Endothelial cell of umbilical vein (primary cell): ENCODE measurements around the gene LPIN1. TPM values are rescaled to one million over a fixed set of nuclear protein-coding genes. Genes with fewer than 3 reads are reported as not detected.
"Not testable (repeated sequence)": the region's sequence is repeated elsewhere in the genome, so short reads cannot be mapped to it uniquely, and the experiment has no call there.

Source experiments
- BruUV-seq: library from RNA; stranded (reverse); fragments of 400-500 nt; replicated peaks from 2 replicates; lab custom pipeline; 2021; lab: Mats Ljungman, UMichigan
- CTCF ChIA-PET: fragments of 300-600, 350-600 bp; sonication (Branson Sonifier 250); formaldehyde crosslinking; loops from one replicate; lab custom pipeline; 2021; ENCODE audit warnings: antibody characterized with exemption, inconsistent platforms; lab: Charles Lee
- POLR2A ChIA-PET: fragments of 300-600, 350-600 bp; sonication (Branson Sonifier 250); formaldehyde crosslinking; loops from one replicate; lab custom pipeline; 2021; ENCODE audit warnings: antibody characterized with exemption, inconsistent platforms; lab: Charles Lee
- DNase-seq: peaks from one replicate; pipeline ENCODE4 v3.0.0-alpha.2; 2011; ENCODE audit warnings: low read depth, low spot score
- FAIRE-seq: peaks from 2 replicates; lab custom pipeline; 2011; peaks lifted over from hg19 to GRCh38; lab: Jason Lieb, UNC
- H2AFZ ChIP-seq: 2 replicates; pipeline ENCODE4 v1.6.0; 2012; ENCODE audit warnings: low read depth, low read length, control low read depth, inconsistent platforms
- H3K27ac ChIP-seq: 2 replicates; pipeline ENCODE4 v1.5.1; 2011; ENCODE audit warnings: low read depth, mild to moderate bottlenecking, control low read depth, low read length, moderate library complexity; ENCODE audit not compliant: insufficient read depth
- H3K27me3 ChIP-seq, 2 experiments: 2 replicates each; pipeline versions ENCODE4 v1.6.0 to v1.6.1; 2011; ENCODE audit warnings: low read length in 2 of 2, mixed read lengths in 1 of 2; ENCODE audit not compliant: control insufficient read depth in 2 of 2, insufficient read depth in 2 of 2
- H3K36me3 ChIP-seq, 2 experiments: 2 replicates in 1 of 2; 3 replicates in 1 of 2; pipeline ENCODE4 v1.5.1; 2011; ENCODE audit warnings: low read length in 2 of 2, mild to moderate bottlenecking in 1 of 2, moderate library complexity in 1 of 2; ENCODE audit not compliant: control insufficient read depth in 2 of 2, insufficient read depth in 2 of 2; ENCODE audit errors: extremely low read depth in 1 of 2
- H3K4me1 ChIP-seq: 3 replicates; pipeline ENCODE4 v1.5.1; 2011; ENCODE audit warnings: mild to moderate bottlenecking, low read length; ENCODE audit not compliant: control insufficient read depth, insufficient read depth; ENCODE audit errors: extremely low read depth
- H3K4me2 ChIP-seq: 2 replicates; pipeline ENCODE4 v1.6.1; 2011; ENCODE audit warnings: low read length, control low read depth, mixed read lengths; ENCODE audit not compliant: insufficient read depth
- H3K4me3 ChIP-seq, 3 experiments: fragments of 200-600 bp in 1 of 3; sonication (generic), shearing (Covaris generic) in 1 of 3; replicated peaks in 1 of 3; 2 replicates each; pipeline ENCODE4 v1.5.1; 2011 to 2016; ENCODE audit warnings: control low read depth in 3 of 3, low read length in 3 of 3, mild to moderate bottlenecking in 2 of 3, inconsistent platforms in 1 of 3, low read depth in 1 of 3, moderate library complexity in 1 of 3; ENCODE audit not compliant: insufficient read depth in 1 of 3
- H3K79me2 ChIP-seq: 2 replicates; pipeline ENCODE4 v1.6.0; 2012; ENCODE audit warnings: low read length, inconsistent platforms; ENCODE audit not compliant: control insufficient read depth, insufficient read depth
- H3K9ac ChIP-seq: replicated peaks from 2 replicates; pipeline ENCODE3; 2011; ENCODE audit warnings: low read length, control low read depth; ENCODE audit not compliant: insufficient read depth; ENCODE audit errors: extremely low read depth
- H3K9me1 ChIP-seq: replicated peaks from 3 replicates; pipeline ENCODE4 v1.6.0; 2011; ENCODE audit warnings: mild to moderate bottlenecking, low read length; ENCODE audit not compliant: control insufficient read depth, insufficient read depth; ENCODE audit errors: extremely low read depth
- H3K9me3 ChIP-seq: replicated peaks from 2 replicates; pipeline ENCODE4 v1.5.1; 2012; ENCODE audit warnings: low read length, inconsistent platforms; ENCODE audit not compliant: control insufficient read depth, insufficient read depth
- H4K20me1 ChIP-seq: replicated peaks from 2 replicates; pipeline ENCODE3; 2011; ENCODE audit warnings: mild to moderate bottlenecking, low read length; ENCODE audit not compliant: control insufficient read depth, insufficient read depth; ENCODE audit errors: extremely low read depth
- EZH2 ChIP-seq: IDR thresholded peaks from 2 replicates; pipeline ENCODE4 v1.6.1; 2012; ENCODE audit warnings: borderline replicate concordance, low read depth, mild to moderate bottlenecking, moderate library complexity, low read length, inconsistent platforms; ENCODE audit not compliant: severe bottlenecking
- FOS ChIP-seq: IDR thresholded peaks from 2 replicates; pipeline ENCODE4 v1.6.1; 2011; ENCODE audit warnings: mild to moderate bottlenecking, low read length, moderate library complexity, borderline replicate concordance; ENCODE audit not compliant: insufficient read depth
- GATA2 ChIP-seq: IDR thresholded peaks from 2 replicates; pipeline ENCODE4 v1.7.0; 2011; ENCODE audit warnings: low read depth, mild to moderate bottlenecking, moderate library complexity, mixed read lengths, low read length; ENCODE audit not compliant: insufficient read length, insufficient read depth
- POLR2AphosphoS5 ChIP-seq: IDR thresholded peaks from 2 replicates; pipeline ENCODE4 v1.6.1; 2012; ENCODE audit warnings: low read depth, mild to moderate bottlenecking, control low read depth, low read length, moderate library complexity; ENCODE audit not compliant: insufficient read depth
- dilution Hi-C: fragments of 300-500 bp; cut with MboI; formaldehyde crosslinking; loops from one replicate; pipeline ENCODE4 v1.15.0; 2019; ENCODE audit warnings: low sequenced_read_pairs; ENCODE audit not compliant: extremely low pct_ligation_motif_present
- intact Hi-C: fragments of 100-400 bp; cut with micrococcal nuclease; formaldehyde crosslinking; loops from one replicate; pipeline ENCODE4 v1.10.0; 2022
- polyA plus RNA-seq, 4 experiments: library from polyadenylated mRNA; depleted of rRNA in 3 of 4; stranded (reverse) in 3 of 4; unstranded in 1 of 4; fragments of >200 nt; gene quantifications; 2 replicates each; pipeline versions ENCODE4 v1.2.1 to v1.2.3, GENCODE V29; 2011 to 2012; ENCODE audit warnings: missing spikeins in 1 of 4
- total RNA-seq: library from RNA; stranded (reverse); gene quantifications from 2 replicates; pipeline ENCODE4 v1.2.3, GENCODE V29; 2021
- TF ChIP-seq, protein P1 (sequence below), 2 donors: IDR thresholded peaks; 1 replicate in 1 of 2; 2 replicates in 1 of 2; pipeline ENCODE4 v1.5.1; 2011; ENCODE audit warnings: low read length in 2 of 2, mild to moderate bottlenecking in 2 of 2, moderate library complexity in 2 of 2, control low read depth in 1 of 2, inconsistent platforms in 1 of 2, low read depth in 1 of 2; ENCODE audit not compliant: insufficient read depth in 1 of 2; ENCODE audit errors: extremely low read depth in 1 of 2

LPIN1 gene
- total and polyA plus RNA-seq, 2 donors (not counting 3 experiments of a cell fraction or from before 2014, with no cell fraction given), result 26.6 to 80.4 TPM

DNA sequence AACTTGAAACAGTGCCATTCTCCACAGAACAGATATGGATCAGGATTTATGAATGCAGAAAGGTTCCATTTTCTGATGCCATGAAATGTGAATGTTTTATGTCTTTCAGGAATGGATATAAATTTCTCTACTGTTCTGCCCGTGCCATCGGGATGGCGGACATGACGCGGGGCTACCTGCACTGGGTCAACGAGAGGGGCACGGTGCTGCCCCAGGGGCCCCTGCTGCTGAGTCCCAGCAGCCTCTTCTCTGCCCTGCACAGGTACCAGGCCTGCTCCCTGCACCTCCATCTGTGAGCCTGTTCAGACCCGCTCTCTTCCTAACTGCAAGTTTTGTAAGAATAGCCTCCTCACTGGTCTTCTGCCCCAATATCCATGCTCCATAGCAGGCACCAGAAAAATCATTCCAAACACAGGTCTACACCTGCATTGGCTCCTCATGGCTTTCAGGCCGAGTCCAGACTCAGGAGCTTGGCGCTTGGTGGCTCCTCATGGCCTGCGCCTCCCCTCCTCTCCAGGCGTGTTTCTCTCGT lies 68.6 kb downstream of the LPIN1 start:
- DNase-seq, result no peak
- Histone ChIP-seq H3K4me3 (no peak overlapping the region), H3K9ac (no peak overlapping the region), H3K9me1 (no peaks in the 10 kb centered on the region), H3K27ac (no peak overlapping the region), H3K79me2 (no peaks in the 10 kb centered on the region), H3K27me3 (no peaks in the 10 kb centered on the region), H3K4me2 (no peak overlapping the region), H2AFZ (no peak overlapping the region), H3K9me3 (no peaks in the 10 kb centered on the region), H3K36me3 (peaks cover 19 to 23% of the 10 kb centered on the region in 2 experiments), H4K20me1 (no peaks in the 10 kb centered on the region), H3K4me1 (no peaks in the 10 kb centered on the region)
- intact Hi-C loops (no loop called here), dilution Hi-C loops (no loop called here)
- no TSS peak for BruUV-seq
- CTCF ChIA-PET, result no interaction called here
- POLR2A ChIA-PET, result no interaction called here
- FAIRE-seq, result no peak
- TF ChIP-seq, protein P1, sequence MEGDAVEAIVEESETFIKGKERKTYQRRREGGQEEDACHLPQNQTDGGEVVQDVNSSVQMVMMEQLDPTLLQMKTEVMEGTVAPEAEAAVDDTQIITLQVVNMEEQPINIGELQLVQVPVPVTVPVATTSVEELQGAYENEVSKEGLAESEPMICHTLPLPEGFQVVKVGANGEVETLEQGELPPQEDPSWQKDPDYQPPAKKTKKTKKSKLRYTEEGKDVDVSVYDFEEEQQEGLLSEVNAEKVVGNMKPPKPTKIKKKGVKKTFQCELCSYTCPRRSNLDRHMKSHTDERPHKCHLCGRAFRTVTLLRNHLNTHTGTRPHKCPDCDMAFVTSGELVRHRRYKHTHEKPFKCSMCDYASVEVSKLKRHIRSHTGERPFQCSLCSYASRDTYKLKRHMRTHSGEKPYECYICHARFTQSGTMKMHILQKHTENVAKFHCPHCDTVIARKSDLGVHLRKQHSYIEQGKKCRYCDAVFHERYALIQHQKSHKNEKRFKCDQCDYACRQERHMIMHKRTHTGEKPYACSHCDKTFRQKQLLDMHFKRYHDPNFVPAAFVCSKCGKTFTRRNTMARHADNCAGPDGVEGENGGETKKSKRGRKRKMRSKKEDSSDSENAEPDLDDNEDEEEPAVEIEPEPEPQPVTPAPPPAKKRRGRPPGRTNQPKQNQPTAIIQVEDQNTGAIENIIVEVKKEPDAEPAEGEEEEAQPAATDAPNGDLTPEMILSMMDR (IDR thresholded peaks at IDR 0.05; ENCODE audit: extremely low read depth in 1 of 2, insufficient read depth in 1 of 2, low read depth in 1 of 2, low read length in 2 of 2), result no peak
- TF ChIP-seq POLR2AphosphoS5 (no peak), GATA2 (no peak), EZH2 (no peak), FOS (no peak)

- H3K27me3 ChIP-seq, BruUV-seq, H4K20me1 ChIP-seq, H3K4me3 ChIP-seq, H3K79me2 ChIP-seq, CTCF ChIA-PET, H3K9me1 ChIP-seq, H3K9me3 ChIP-seq, H3K4me1 ChIP-seq, POLR2A ChIA-PET, H3K27ac ChIP-seq, H3K4me2 ChIP-seq, dilution Hi-C loops, intact Hi-C loops, H2AFZ ChIP-seq, DNase-seq, FAIRE-seq, H3K9ac ChIP-seq: not testable (repeated sequence)
- peaks cover 16 to 22% of the 10 kb centered on the region in 2 experiments for H3K36me3 ChIP-seq
Measured at GRCh38 chr2:11816935-11817334, 70.5 kb downstream of the LPIN1 start.
